PC-3 (cell line): ENCODE data around the gene PRDM1. TPM values are rescaled to one million over a fixed set of nuclear protein-coding genes. Genes with fewer than 3 reads are reported as not detected.

Source experiments
- ATAC-seq: fragments of 200-7000 bp; cut with Tn5 transposase; 2 replicates; pipeline ENCODE4 v1.9.1; 2020; ENCODE audit warnings: mild to moderate bottlenecking, moderate library complexity
- BruUV-seq: library from RNA; stranded (reverse); fragments of 400-500 nt; replicated peaks from 2 replicates; lab custom pipeline; 2021; lab: Mats Ljungman, UMichigan
- CTCF ChIA-PET: fragments of 300-600 bp; sonication (Branson Sonifier 250); formaldehyde crosslinking; loops from one replicate; lab custom pipeline; 2022; ENCODE audit warnings: antibody characterized with exemption; lab: Charles Lee
- POLR2A ChIA-PET: fragments of 300-600 bp; sonication (Branson Sonifier 250); formaldehyde crosslinking; loops from one replicate; lab custom pipeline; 2022; ENCODE audit warnings: antibody characterized with exemption; ENCODE audit not compliant: unreplicated experiment; lab: Charles Lee
- DNase-seq: peaks from one replicate; pipeline ENCODE4 v3.0.0-alpha.2; 2015
- H2AFZ ChIP-seq: fragments of 300-600 bp; sonication (generic); 2 replicates; pipeline ENCODE4 v1.6.0; 2016; ENCODE audit warnings: antibody characterized with exemption, low read length
- H3F3A ChIP-seq: fragments of 300-600 bp; sonication (generic); one replicate; pipeline ENCODE4 v1.6.0; 2017; ENCODE audit warnings: antibody characterized with exemption, low read length, control low read depth, mild to moderate bottlenecking; ENCODE audit not compliant: unreplicated experiment
- H3K27ac ChIP-seq: fragments of 300-600 bp; sonication (generic); 2 replicates; pipeline ENCODE4 v1.5.1; 2016; ENCODE audit warnings: mild to moderate bottlenecking, low read length
- H3K27me3 ChIP-seq: fragments of 300-600 bp; sonication (generic); 2 replicates; pipeline ENCODE4 v1.6.1; 2016; ENCODE audit warnings: low read length, mixed read lengths
- H3K36me3 ChIP-seq: fragments of 300-600 bp; sonication (generic); 2 replicates; pipeline ENCODE4 v1.6.1; 2016; ENCODE audit warnings: low read depth, mixed run types, low read length, mixed read lengths
- H3K4me1 ChIP-seq: fragments of 300-600 bp; sonication (generic); 2 replicates; pipeline ENCODE4 v1.5.1; 2016; ENCODE audit warnings: low read length; ENCODE audit not compliant: insufficient read depth
- H3K4me2 ChIP-seq: fragments of 300-600 bp; sonication (generic); 2 replicates; pipeline ENCODE4 v1.6.0; 2016; ENCODE audit warnings: low read length
- H3K4me3 ChIP-seq: fragments of 300-600 bp; sonication (generic); 2 replicates; pipeline ENCODE4 v1.5.1; 2016; ENCODE audit warnings: mild to moderate bottlenecking, low read length, mixed read lengths
- H3K79me2 ChIP-seq: fragments of 300-600 bp; sonication (generic); 2 replicates; pipeline ENCODE4 v1.6.1; 2017; ENCODE audit warnings: low read length, mixed read lengths
- H3K9ac ChIP-seq: fragments of 300-600 bp; sonication (generic); 2 replicates; pipeline ENCODE4 v1.6.0; 2016; ENCODE audit warnings: mild to moderate bottlenecking, low read length
- H3K9me2 ChIP-seq: fragments of 300-600 bp; sonication (generic); replicated peaks from 2 replicates; pipeline ENCODE4 v1.6.1; 2016; ENCODE audit warnings: mixed run types, low read length, mixed read lengths
- H3K9me3 ChIP-seq: fragments of 300-600 bp; sonication (generic); 2 replicates; pipeline ENCODE4 v1.6.1; 2016; ENCODE audit warnings: low read length, mixed read lengths
- H4K20me1 ChIP-seq: fragments of 300-600 bp; sonication (generic); 2 replicates; pipeline ENCODE4 v1.6.1; 2016; ENCODE audit warnings: low read length, mixed read lengths
- CTCF ChIP-seq: fragments of 300-600 bp; sonication (generic); conservative IDR thresholded peaks from 2 replicates; pipeline ENCODE4 v1.5.1; 2017; ENCODE audit warnings: antibody characterized with exemption, low read depth, mild to moderate bottlenecking, low read length
- EZH2 ChIP-seq: fragments of 300-600 bp; sonication (generic); IDR thresholded peaks from one replicate; pipeline ENCODE4 v1.6.1; 2017; ENCODE audit warnings: antibody characterized with exemption, mild to moderate bottlenecking, low read length; ENCODE audit not compliant: unreplicated experiment
- EZH2phosphoT487 ChIP-seq: fragments of 300-600 bp; sonication (generic); IDR thresholded peaks from 2 replicates; pipeline ENCODE4 v1.6.1; 2018; ENCODE audit warnings: mild to moderate bottlenecking, antibody characterized with exemption, low read length, borderline replicate concordance
- intact Hi-C: fragments of 100-400 bp; cut with micrococcal nuclease; formaldehyde crosslinking; loops from 2 replicates; pipeline ENCODE4 v1.9.0; 2023
- total RNA-seq: library from RNA; depleted of rRNA; stranded (reverse); fragments of >200 nt; gene quantifications from 2 replicates; pipeline ENCODE4 v1.2.3, GENCODE V29; 2014

Gene PRDM1
- total RNA-seq, 1 experiment from 2014 or later, result 2.0 TPM

GRCh38 chr6:106074146-106074545 is 12.0 kb upstream of the PRDM1 start:
- Histone ChIP-seq H3K79me2 (no peaks in the 10 kb centered on the region), H4K20me1 (no peaks in the 10 kb centered on the region), H3K9me3 (no peaks in the 10 kb centered on the region), H3K9ac (no peak overlapping the region), H3K9me2 (no peaks in the 10 kb centered on the region), H3K4me3 (no peak overlapping the region), H3K27ac (no peak overlapping the region), H3K4me1 (no peaks in the 10 kb centered on the region; the same call in 1 of the 2 replicates), H3K36me3 (no peaks in the 10 kb centered on the region), H2AFZ (no peak overlapping the region), H3K4me2 (no peak overlapping the region), H3F3A (no peaks in the 10 kb centered on the region), H3K27me3 (no peaks in the 10 kb centered on the region)
- ATAC-seq (no peak), DNase-seq (no peak)
- no TSS peak for BruUV-seq
- ChIA-PET CTCF (no interaction called here), POLR2A (no interaction called here)
- intact Hi-C loops, result no loop called here
- no peak for TF ChIP-seq EZH2phosphoT487
- TF ChIP-seq EZH2, result no peak
- no peak for TF ChIP-seq CTCF

GRCh38 chr6:106076139-106076538 is 10.0 kb upstream of the PRDM1 start:
- Histone ChIP-seq H3K27me3 (no peaks in the 10 kb centered on the region), H3F3A (no peaks in the 10 kb centered on the region), H3K27ac (no peak overlapping the region), H3K4me2 (no peak overlapping the region), H2AFZ (no peak overlapping the region), H3K9ac (no peak overlapping the region), H3K79me2 (no peaks in the 10 kb centered on the region), H3K9me2 (no peaks in the 10 kb centered on the region), H4K20me1 (no peaks in the 10 kb centered on the region), H3K4me3 (no peak overlapping the region), H3K4me1 (no peaks in the 10 kb centered on the region), H3K9me3 (no peaks in the 10 kb centered on the region), H3K36me3 (no peaks in the 10 kb centered on the region)
- intact Hi-C loops, result no loop called here
- POLR2A ChIA-PET, result no interaction called here
- TF ChIP-seq EZH2, result no peak
- no peak for TF ChIP-seq CTCF
- TF ChIP-seq EZH2phosphoT487, result no peak
- CTCF ChIA-PET, result no interaction called here
- DNase-seq, result no peak
- no TSS peak for BruUV-seq
- ATAC-seq, result no peak

GRCh38 chr6:106077170-106077569 is 9.0 kb upstream of the PRDM1 start:
- no TSS peak for BruUV-seq

More at GRCh38 chr6:106077170-106077569, 9.0 kb upstream of the PRDM1 start:
- POLR2A ChIA-PET, result no interaction called here
- ATAC-seq, result no peak
- Histone ChIP-seq H3K9ac (no peak overlapping the region), H3K4me1 (no peaks in the 10 kb centered on the region), H3K27ac (no peak overlapping the region), H3K9me3 (no peaks in the 10 kb centered on the region), H3K36me3 (no peaks in the 10 kb centered on the region), H3F3A (no peaks in the 10 kb centered on the region), H2AFZ (no peak overlapping the region), H3K9me2 (no peaks in the 10 kb centered on the region), H3K4me2 (no peak overlapping the region), H3K79me2 (no peaks in the 10 kb centered on the region), H4K20me1 (no peaks in the 10 kb centered on the region), H3K27me3 (no peaks in the 10 kb centered on the region), H3K4me3 (no peak overlapping the region)
- peak; percentile 15 for DNase-seq
- TF ChIP-seq EZH2phosphoT487, result no peak
- TF ChIP-seq EZH2, result no peak
- no peak for TF ChIP-seq CTCF
- CTCF ChIA-PET, result no interaction called here
- intact Hi-C loops, result no loop called here
